ENCODE data around the gene FHAD1. TPM values are rescaled to one million over a fixed set of nuclear protein-coding genes. Genes with fewer than 3 reads are reported as not detected.

The FHAD1 gene
- total and polyA plus RNA-seq, 2 of the 13 experiments (the other 11 are each of a cell fraction or from before 2014, with no cell fraction given) = not detected

GRCh38 chr1:15272009-15272781 is 25.2 kb downstream of the FHAD1 start (continued):
- TF ChIP-seq ZNF639 (CRISPR knock-in tag; conservative IDR thresholded peaks at IDR 0.05) = 0 out of 2 replicates have a peak, but pooled peaks have one; percentile 46
- no peak for TF ChIP-seq MTF2 (CRISPR knock-in tag; IDR thresholded peaks at IDR 0.05; ENCODE audit: borderline replicate concordance)
- no peak for TF ChIP-seq ZNF816 (CRISPR knock-in tag; IDR thresholded peaks at IDR 0.05; ENCODE audit: borderline replicate concordance)
- no peak for TF ChIP-seq ZBTB21 (CRISPR knock-in tag; IDR thresholded peaks at IDR 0.05)
- TF ChIP-seq CSRNP1 (CRISPR knock-in tag; IDR thresholded peaks at IDR 0.05) = 0 out of 2 replicates have a peak, but pooled peaks have one; percentile 41
- TF ChIP-seq ZFP82 (CRISPR knock-in tag; IDR thresholded peaks at IDR 0.05; ENCODE audit: borderline replicate concordance) = no peak
- TF ChIP-seq ISX (CRISPR knock-in tag; conservative IDR thresholded peaks at IDR 0.05) = no peak
- no peak for TF ChIP-seq MED8 (CRISPR knock-in tag; IDR thresholded peaks at IDR 0.05; ENCODE audit: insufficient replicate concordance)
- no peak for TF ChIP-seq ZSCAN20 (CRISPR knock-in tag; IDR thresholded peaks at IDR 0.05; ENCODE audit: borderline replicate concordance)
- TF ChIP-seq ZNF598 (CRISPR knock-in tag; IDR thresholded peaks at IDR 0.05; ENCODE audit: borderline replicate concordance) = peak; percentile 72; the same call in 1 of the 2 replicates
- TF ChIP-seq MEF2D (CRISPR knock-in tag; IDR thresholded peaks at IDR 0.05) = 0 out of 2 replicates have a peak, but pooled peaks have one; percentile 26
- no peak for TF ChIP-seq ZNF550 (CRISPR knock-in tag; IDR thresholded peaks at IDR 0.05; ENCODE audit: borderline replicate concordance)
- TF ChIP-seq ZSCAN9 (CRISPR knock-in tag; IDR thresholded peaks at IDR 0.05; ENCODE audit: borderline replicate concordance) = 0 out of 2 replicates have a peak, but pooled peaks have one; percentile 45
- no peak for TF ChIP-seq ETS1 (CRISPR knock-in tag; IDR thresholded peaks at IDR 0.05)
- no peak for TF ChIP-seq ZNF431 (CRISPR knock-in tag; IDR thresholded peaks at IDR 0.05; ENCODE audit: borderline replicate concordance, low read depth)
- TF ChIP-seq IRF2 (CRISPR knock-in tag; IDR thresholded peaks at IDR 0.05) = peak; percentile 75; the same call in 1 of the 2 replicates
- TF ChIP-seq BCL6 (CRISPR knock-in tag; IDR thresholded peaks at IDR 0.05) = peak; percentile 52
- no peak for TF ChIP-seq JUN (CRISPR knock-in tag; IDR thresholded peaks at IDR 0.05)
- TF ChIP-seq ISL2 (CRISPR knock-in tag; IDR thresholded peaks at IDR 0.05) = no peak
- TF ChIP-seq THAP9 (CRISPR knock-in tag; IDR thresholded peaks at IDR 0.05; ENCODE audit: borderline replicate concordance) = peak; percentile 70; the same call in 1 of the 2 replicates

Data from HepG2 (cell line).